ENCODE data around the gene KIF1A. TPM values are rescaled to one million over a fixed set of nuclear protein-coding genes. Genes with fewer than 3 reads are reported as not detected.
A peak's percentile ranks its signal among the peaks of the same experiment; 100 is the strongest.
"Not testable (repeated sequence)": the region's sequence is repeated elsewhere in the genome, so short reads cannot be mapped to it uniquely, and the experiment has no call there.

The KIF1A gene
- total and polyA plus RNA-seq, 3 experiments from 2014 or later = 1.6 to 1.8 TPM; not detected in 1

DNA sequence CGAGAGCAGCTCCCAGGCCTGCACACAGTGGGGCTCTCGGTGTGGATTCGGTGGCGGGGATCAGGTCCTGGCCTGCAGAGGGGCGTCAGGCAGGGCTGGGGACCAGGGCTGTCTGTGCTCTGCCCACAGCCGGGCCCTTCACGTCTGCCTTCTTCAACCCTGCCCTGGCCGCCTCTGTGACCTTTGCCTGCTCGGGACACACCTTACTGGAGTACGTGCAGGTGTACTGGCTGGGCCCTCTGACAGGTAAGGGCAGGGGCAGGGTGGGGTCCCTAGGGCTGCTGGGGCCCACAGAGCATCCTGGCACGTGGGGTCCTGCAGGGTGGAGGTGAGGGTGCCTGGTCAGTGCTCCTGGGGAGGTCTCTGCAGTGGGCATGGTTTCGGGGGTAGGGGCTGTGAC is 125.7 kb downstream of the KIF1A start:
- H3K27me3 Mint-ChIP-seq; H3K9me3 Mint-ChIP-seq; DNase-seq; H3K27ac ChIP-seq (ENCODE audit: low read depth, low read length); POLR2A ChIA-PET; H3K27ac Mint-ChIP-seq; H3K9me3 ChIP-seq (ENCODE audit: low read length); H3K27me3 ChIP-seq (ENCODE audit: insufficient read depth, low read length, poor library complexity, severe bottlenecking); CTCF ChIA-PET; H3K36me3 Mint-ChIP-seq; H3K4me3 Mint-ChIP-seq; H3K4me1 ChIP-seq (ENCODE audit: insufficient read depth, low read length); H3K4me1 Mint-ChIP-seq; H3K4me3 ChIP-seq (ENCODE audit: low read length); H3K36me3 ChIP-seq (ENCODE audit: insufficient read depth, low read length): not testable (repeated sequence)

DNA sequence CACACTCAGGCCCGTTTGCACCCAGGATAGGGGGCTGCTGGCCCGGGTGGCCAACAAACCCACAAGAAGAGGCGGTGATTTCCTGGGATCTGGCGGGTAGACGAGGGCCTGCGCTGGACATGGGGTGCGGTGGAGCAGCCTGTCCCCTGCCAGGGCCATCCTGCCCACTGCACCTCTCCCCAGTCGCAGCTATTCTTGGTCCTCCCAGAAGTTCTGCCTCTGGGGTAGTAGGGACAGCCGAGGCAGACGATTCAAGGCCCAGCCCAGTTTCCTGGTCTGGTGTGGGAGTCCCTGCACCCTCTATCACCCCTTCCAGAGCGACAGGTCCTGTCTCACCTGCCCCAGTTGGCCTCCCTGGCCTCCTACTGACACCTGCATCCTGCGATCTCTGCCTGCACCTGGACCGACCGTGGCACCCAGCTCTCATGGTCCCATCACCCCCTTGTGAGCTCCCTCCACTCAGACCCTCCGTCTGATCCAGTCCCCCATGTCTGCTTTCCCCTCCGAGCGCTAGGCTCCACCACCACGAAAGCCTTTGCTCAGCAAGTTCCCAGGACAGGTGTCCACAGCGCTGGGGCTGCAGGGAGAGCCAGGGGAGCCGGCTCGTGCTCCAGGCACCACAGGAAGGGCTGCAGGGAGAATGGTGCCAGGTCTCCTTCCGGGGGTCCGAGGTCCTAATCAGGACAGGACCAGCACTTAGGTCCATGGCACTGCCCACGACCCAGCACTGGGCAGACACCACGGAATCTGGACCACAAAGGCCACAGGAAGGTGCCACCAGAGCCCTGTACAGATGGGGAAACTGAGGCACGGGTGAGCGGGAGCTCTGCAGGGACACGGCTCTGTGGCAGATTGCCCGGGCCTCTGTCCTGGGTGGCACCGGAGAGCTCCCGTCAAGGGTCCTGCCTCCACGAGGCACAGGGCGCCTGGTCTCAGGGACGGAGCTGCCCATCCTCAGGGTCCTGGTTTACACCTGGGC is 127.1 kb downstream of the KIF1A start:
- H3K4me1 Mint-ChIP-seq, H3K27ac Mint-ChIP-seq: not testable (repeated sequence)

GRCh38 chr2:240691631-240692420 is 128.2 kb downstream of the KIF1A start, which contains the start of gene AQP12A:
AQP12A (plus strand) TSS chr2:240691866; CDS start chr2:240691914, 48 bp downstream.
- H3K27me3 Mint-ChIP-seq; H3K4me1 ChIP-seq (ENCODE audit: insufficient read depth, low read length); H3K36me3 Mint-ChIP-seq; H3K9me3 ChIP-seq (ENCODE audit: low read length); H3K9me3 Mint-ChIP-seq; POLR2A ChIA-PET; H3K4me3 ChIP-seq (ENCODE audit: low read length); H3K36me3 ChIP-seq (ENCODE audit: insufficient read depth, low read length); H3K27ac ChIP-seq (ENCODE audit: low read depth, low read length); CTCF ChIA-PET; H3K4me1 Mint-ChIP-seq; H3K27me3 ChIP-seq (ENCODE audit: insufficient read depth, low read length, poor library complexity, severe bottlenecking); DNase-seq: not testable (repeated sequence)
- peak within 1 kb of the TSS in 3 of 7 donors; percentile 41 to 59 (median 44) for H3K4me3 Mint-ChIP-seq
- peak within 1 kb of the TSS in 1 of 8 donors; percentile 14 for H3K27ac Mint-ChIP-seq

More for the DNA sequence above, 127.1 kb downstream of the KIF1A start:
- H3K36me3 Mint-ChIP-seq; H3K27me3 ChIP-seq (ENCODE audit: insufficient read depth, low read length, poor library complexity, severe bottlenecking); H3K4me1 ChIP-seq (ENCODE audit: insufficient read depth, low read length); CTCF ChIA-PET; DNase-seq; H3K27me3 Mint-ChIP-seq; H3K36me3 ChIP-seq (ENCODE audit: insufficient read depth, low read length); H3K27ac ChIP-seq (ENCODE audit: low read depth, low read length); H3K4me3 ChIP-seq (ENCODE audit: low read length); H3K9me3 Mint-ChIP-seq; H3K4me3 Mint-ChIP-seq; POLR2A ChIA-PET; H3K9me3 ChIP-seq (ENCODE audit: low read length): not testable (repeated sequence)

DNA sequence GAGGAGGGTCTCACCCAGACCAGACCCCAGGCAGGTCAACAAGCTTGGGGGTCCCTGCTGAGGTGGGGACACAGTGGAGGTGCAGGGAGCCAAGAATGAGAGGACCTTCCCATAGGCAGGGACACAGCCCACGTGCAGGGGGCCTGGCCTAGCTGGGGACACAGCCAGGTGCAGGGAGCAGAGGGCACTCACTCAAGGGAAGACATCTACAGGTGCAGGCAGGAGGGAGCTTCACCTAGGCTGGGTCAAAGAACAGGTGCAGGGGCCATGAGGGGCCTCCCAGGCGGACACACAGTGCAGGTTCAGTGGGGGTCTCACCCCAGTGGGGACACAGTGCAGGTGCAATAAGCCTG is 129.0 kb downstream of the KIF1A start:
- DNase-seq; H3K4me1 ChIP-seq (ENCODE audit: insufficient read depth, low read length); H3K4me1 Mint-ChIP-seq; H3K36me3 ChIP-seq (ENCODE audit: insufficient read depth, low read length); H3K36me3 Mint-ChIP-seq; H3K27me3 ChIP-seq (ENCODE audit: insufficient read depth, low read length, poor library complexity, severe bottlenecking); H3K27me3 Mint-ChIP-seq; H3K4me3 ChIP-seq (ENCODE audit: low read length); CTCF ChIA-PET; H3K9me3 ChIP-seq (ENCODE audit: low read length); H3K27ac ChIP-seq (ENCODE audit: low read depth, low read length); H3K9me3 Mint-ChIP-seq; POLR2A ChIA-PET: not testable (repeated sequence)
- Mint-ChIP-seq H3K27ac (peak overlapping the region in 1 of 8 donors; percentile 14), H3K4me3 (peak overlapping the region in 1 of 7 donors; percentile 59)

- H3K4me1 ChIP-seq (ENCODE audit: insufficient read depth, low read length); H3K27ac Mint-ChIP-seq; DNase-seq; H3K9me3 Mint-ChIP-seq; H3K36me3 Mint-ChIP-seq; H3K27me3 ChIP-seq (ENCODE audit: insufficient read depth, low read length, poor library complexity, severe bottlenecking); H3K4me3 ChIP-seq (ENCODE audit: low read length); H3K27ac ChIP-seq (ENCODE audit: low read depth, low read length); H3K9me3 ChIP-seq (ENCODE audit: low read length); H3K4me1 Mint-ChIP-seq; POLR2A ChIA-PET; CTCF ChIA-PET; H3K36me3 ChIP-seq (ENCODE audit: insufficient read depth, low read length); H3K27me3 Mint-ChIP-seq: not testable (repeated sequence)
- peak overlapping the region in 4 of 7 donors; percentile 41 to 59 (median 44) for H3K4me3 Mint-ChIP-seq
Measured at GRCh38 chr2:240690421-240691074, 129.5 kb downstream of the KIF1A start.

DNA sequence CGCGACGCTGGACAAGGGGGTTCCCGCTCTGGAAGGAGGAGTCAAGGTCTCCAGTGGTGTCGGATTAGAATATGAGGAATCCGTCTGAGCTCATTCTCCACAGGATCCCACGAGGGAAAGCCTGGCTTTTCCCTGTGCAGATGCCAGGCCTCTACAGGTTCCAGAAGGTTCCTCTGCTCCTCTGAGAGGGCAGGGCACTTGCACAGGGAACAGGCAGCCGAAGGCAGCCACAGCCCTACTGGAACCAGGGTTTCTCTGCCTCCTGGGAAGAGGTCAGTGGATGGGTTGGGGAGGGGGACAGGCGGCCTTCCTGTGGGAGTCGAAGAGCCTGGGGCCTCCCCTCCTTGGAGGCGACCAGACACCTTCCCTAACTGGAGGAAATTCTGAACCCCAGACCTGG is 130.0 kb downstream of the KIF1A start:
- Mint-ChIP-seq H3K36me3 (no peaks in the 10 kb centered on the region), H3K4me1 (peaks cover 6 to 9% (median 8%) of the 10 kb centered on the region in 3 donors), H3K4me3 (peak overlapping the region in 1 of 7 donors; percentile 44), H3K9me3 (no peaks in the 10 kb centered on the region), H3K27ac (peak overlapping the region in 1 of 8 donors; percentile 60), H3K27me3 (no peaks in the 10 kb centered on the region)
- H3K27ac ChIP-seq (ENCODE audit: low read depth, low read length) = no peak overlapping the region
- no peaks in the 10 kb centered on the region for H3K36me3 ChIP-seq (ENCODE audit: insufficient read depth, low read length)
- POLR2A ChIA-PET = no interaction called here
- H3K9me3 ChIP-seq (ENCODE audit: low read length) = no peaks in the 10 kb centered on the region
- no peak overlapping the region for H3K4me3 ChIP-seq (ENCODE audit: low read length)
- H3K4me1 ChIP-seq (ENCODE audit: insufficient read depth, low read length) = no peaks in the 10 kb centered on the region
- CTCF ChIA-PET = no interaction called here
- H3K27me3 ChIP-seq (ENCODE audit: insufficient read depth, low read length, poor library complexity, severe bottlenecking) = no peaks in the 10 kb centered on the region
- no peak for DNase-seq

GRCh38 chr2:240688553-240688919 is 131.5 kb downstream of the KIF1A start:
- Histone ChIP-seq H3K27ac (ENCODE audit: low read depth, low read length) (no peak overlapping the region), H3K4me3 (ENCODE audit: low read length) (no peak overlapping the region), H3K4me1 (ENCODE audit: insufficient read depth, low read length) (peaks cover 4% of the 10 kb centered on the region), H3K27me3 (ENCODE audit: insufficient read depth, low read length, poor library complexity, severe bottlenecking) (no peaks in the 10 kb centered on the region), H3K36me3 (ENCODE audit: insufficient read depth, low read length) (no peaks in the 10 kb centered on the region), H3K9me3 (ENCODE audit: low read length) (no peaks in the 10 kb centered on the region)
- peaks cover 6 to 16% (median 11%) of the 10 kb centered on the region in 3 donors for H3K4me1 Mint-ChIP-seq
- no peak overlapping the region for H3K27ac Mint-ChIP-seq
- peak overlapping the region in 1 of 7 donors; percentile 27 for H3K4me3 Mint-ChIP-seq
- CTCF ChIA-PET = no interaction called here
- no peaks in the 10 kb centered on the region for H3K36me3 Mint-ChIP-seq
- no peak for DNase-seq
- POLR2A ChIA-PET = no interaction called here
- no peaks in the 10 kb centered on the region for H3K9me3 Mint-ChIP-seq
- no peaks in the 10 kb centered on the region for H3K27me3 Mint-ChIP-seq
